Stimulated activated naive CD8-positive, alpha-beta T cell treated with anti-CD3 and anti-CD28 coated beads, Interleukin-15, amount 100 ng/mL, for 72 hours (primary cell): Measurements from ENCODE around the gene PRSS27.
"Not testable (repeated sequence)": the region's sequence is repeated elsewhere in the genome, so short reads cannot be mapped to it uniquely, and the experiment has no call there.

Experiments
- ATAC-seq: fragments of 150-1000 bp; cut with Tn5 transposase; 2 replicates; pipeline ENCODE4 v1.10.0; 2021; ENCODE audit warnings: mild to moderate bottlenecking, moderate library complexity
- DNase-seq, 2 donors: peaks; one replicate each; pipeline ENCODE4 v3.0.0; 2021 to 2022
- H3K27ac Mint-ChIP-seq, 2 donors: one replicate each; pipeline ENCODE4 v1.8.0; 2022; ENCODE audit warnings: mild to moderate bottlenecking in 2 of 2, mixed read lengths in 2 of 2, moderate library complexity in 2 of 2
- H3K27me3 Mint-ChIP-seq: one replicate; pipeline ENCODE4 v1.8.0; 2022; ENCODE audit warnings: mixed read lengths
- H3K4me1 Mint-ChIP-seq: one replicate; pipeline ENCODE4 v1.8.0; 2022; ENCODE audit warnings: mild to moderate bottlenecking, mixed read lengths
- H3K4me3 Mint-ChIP-seq, 2 donors: one replicate each; pipeline ENCODE4 v1.8.0; 2022; ENCODE audit warnings: mild to moderate bottlenecking in 2 of 2, mixed read lengths in 2 of 2, moderate library complexity in 1 of 2
- H3K9me3 Mint-ChIP-seq, 2 donors: one replicate each; pipeline ENCODE4 v1.8.0; 2022; ENCODE audit warnings: mixed read lengths in 2 of 2

PRSS27 gene

DNA sequence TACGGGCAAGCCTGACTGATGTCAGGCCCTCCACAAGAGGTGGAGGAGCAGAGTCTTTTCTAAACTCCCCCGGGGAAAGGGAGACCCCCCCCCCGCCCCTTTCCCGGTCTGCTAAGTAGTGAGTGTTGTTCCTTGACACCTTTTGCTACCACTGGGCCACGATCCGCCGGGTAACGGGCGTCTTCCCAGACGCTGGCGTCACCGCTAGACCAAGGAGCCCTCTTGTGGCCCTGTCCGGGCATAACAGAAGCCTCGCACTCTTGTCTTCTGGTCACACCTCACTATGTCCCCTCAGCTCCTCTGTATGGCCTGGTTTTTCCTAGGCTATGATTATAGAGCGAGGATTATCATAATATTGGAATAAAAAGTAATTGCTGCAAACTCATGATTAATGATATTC, 50.0 kb downstream of the PRSS27 start:
- peak overlapping the region; percentile 58 to 60 for H3K4me3 Mint-ChIP-seq
- H3K4me1 Mint-ChIP-seq, result peaks cover 41% of the 10 kb centered on the region
- H3K27ac Mint-ChIP-seq, H3K9me3 Mint-ChIP-seq, H3K27me3 Mint-ChIP-seq, ATAC-seq: not testable (repeated sequence)
- DNase-seq, result peak; percentile 41 to 66

DNA sequence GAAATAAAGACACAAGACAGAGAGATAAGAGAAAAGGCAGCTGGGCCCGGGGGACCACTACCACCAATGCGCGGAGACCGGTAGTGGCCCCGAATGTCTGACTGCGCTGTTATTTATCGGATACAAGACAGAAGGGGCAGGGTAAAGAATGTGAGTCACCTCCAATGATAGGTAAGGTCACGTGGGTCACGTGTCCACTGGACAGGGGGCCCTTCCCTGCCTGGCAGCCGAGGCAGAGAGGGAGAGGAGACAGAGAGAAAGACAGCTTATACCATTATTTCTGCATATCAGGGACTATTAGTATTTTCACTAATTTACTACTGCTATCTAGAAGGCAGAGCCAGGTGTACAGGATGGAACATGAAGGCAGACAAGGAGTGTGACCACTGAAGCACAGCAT, 50.4 kb downstream of the PRSS27 start:
- DNase-seq, ATAC-seq, H3K27me3 Mint-ChIP-seq, H3K9me3 Mint-ChIP-seq: not testable (repeated sequence)
- Mint-ChIP-seq H3K4me1 (peaks cover 41% of the 10 kb centered on the region), H3K27ac (peak overlapping the region in 1 of 2 donors; percentile 40), H3K4me3 (peak overlapping the region; percentile 29 to 58)

DNA sequence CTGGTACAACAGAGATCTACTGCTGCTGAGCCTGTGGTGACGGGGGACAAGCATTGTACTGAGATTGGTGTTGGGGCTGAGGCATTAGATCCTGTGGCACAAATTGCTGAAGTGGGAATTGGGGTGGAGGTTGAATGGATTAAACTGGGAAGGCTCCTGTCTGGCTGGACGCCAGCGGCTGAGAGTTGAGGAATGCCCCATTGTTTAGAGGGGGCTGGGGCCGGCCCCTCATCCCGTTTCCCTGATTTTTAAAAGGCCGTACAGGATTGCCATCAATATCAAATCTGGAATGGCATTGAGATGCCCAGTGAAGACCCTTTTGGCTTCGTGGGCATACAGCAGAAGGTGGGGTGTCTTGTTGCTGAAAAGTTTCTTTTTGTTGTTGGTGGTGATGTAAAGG, 53.4 kb downstream of the PRSS27 start:
- DNase-seq, H3K27me3 Mint-ChIP-seq, H3K27ac Mint-ChIP-seq, H3K9me3 Mint-ChIP-seq, ATAC-seq, H3K4me3 Mint-ChIP-seq: not testable (repeated sequence)
- H3K4me1 Mint-ChIP-seq, result peaks cover 33% of the 10 kb centered on the region

DNA sequence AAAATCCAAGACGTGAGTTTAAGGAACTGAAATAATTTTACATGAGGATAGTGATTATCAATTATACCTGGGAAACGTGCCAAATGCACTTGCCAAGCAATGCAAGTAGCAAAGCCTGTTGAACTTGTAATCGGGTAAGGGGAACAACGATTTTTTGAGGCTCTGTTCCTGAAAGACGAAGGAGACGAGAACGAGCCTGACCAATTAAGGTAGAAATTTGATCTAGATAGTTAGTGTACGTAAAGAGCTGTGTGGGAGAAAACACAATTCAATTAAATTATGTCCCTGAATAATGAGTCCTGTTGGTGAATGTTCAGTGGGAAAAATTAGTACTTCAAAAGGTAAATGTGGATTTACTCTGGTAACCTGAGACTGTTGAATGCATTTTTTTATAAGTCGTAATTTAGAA, 55.4 kb downstream of the PRSS27 start:
- ATAC-seq, result no peak
- peak overlapping the region in 1 of 2 donors; percentile 76 for H3K4me3 Mint-ChIP-seq
- no peaks in the 10 kb centered on the region for H3K27me3 Mint-ChIP-seq
- H3K27ac Mint-ChIP-seq, result peak overlapping the region in 1 of 2 donors; percentile 38
- peaks cover 28% of the 10 kb centered on the region for H3K4me1 Mint-ChIP-seq
- no peaks in the 10 kb centered on the region for H3K9me3 Mint-ChIP-seq
- DNase-seq, result no peak

DNA sequence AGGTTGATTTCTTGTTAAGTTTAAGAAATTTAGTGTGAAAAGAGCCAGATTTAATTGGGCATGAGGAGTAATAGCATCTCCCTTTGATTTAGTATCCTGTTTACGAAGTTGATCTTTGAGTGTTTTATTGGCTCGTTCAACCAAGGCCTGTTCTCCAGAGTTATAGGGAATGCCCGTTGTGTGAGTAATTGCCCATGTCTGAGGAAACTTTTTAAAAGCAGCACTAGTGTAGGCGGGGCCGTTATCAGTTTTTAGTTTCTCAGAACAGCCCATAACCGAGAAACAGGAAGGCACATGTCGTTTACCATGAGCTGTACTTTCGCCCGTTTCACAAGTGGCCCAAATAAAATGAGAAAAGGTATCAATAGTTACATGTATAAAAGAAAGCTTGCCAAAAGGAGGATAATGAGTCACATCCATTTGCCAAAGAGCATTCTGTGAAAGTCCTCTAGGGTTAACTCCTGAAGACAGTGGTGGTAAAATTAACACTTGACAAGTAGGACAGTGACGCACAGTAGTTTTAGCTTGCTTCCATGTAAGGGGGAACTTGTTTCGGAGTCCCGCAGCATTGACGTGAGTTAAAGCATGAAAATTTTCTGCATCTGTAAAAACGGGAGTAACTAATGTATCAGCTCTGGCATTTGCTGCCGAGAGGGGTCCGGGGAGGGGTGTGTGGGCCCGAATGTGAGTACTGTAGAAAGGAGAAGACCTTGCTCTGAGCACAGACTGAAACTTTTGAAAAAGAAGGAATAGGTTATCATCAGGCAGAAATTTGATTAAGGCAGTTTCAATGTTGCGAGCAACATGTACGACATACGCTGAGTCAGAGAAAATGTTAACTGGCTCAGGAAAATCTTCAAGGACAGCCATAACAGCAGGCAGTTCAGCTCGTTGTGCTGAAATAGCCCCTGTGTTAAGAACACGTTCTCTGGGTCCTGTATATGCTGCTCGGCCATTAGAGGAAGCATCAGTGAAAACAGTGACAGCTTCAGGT, 56.2 kb downstream of the PRSS27 start:
- H3K27me3 Mint-ChIP-seq, result no peaks in the 10 kb centered on the region
- H3K27ac Mint-ChIP-seq, result peak overlapping the region in 1 of 2 donors; percentile 95
- ATAC-seq, result peak; percentile 96
- peak overlapping the region in 1 of 2 donors; percentile 76 for H3K4me3 Mint-ChIP-seq
- H3K4me1 Mint-ChIP-seq, result peaks cover 24% of the 10 kb centered on the region
- H3K9me3 Mint-ChIP-seq, result no peaks in the 10 kb centered on the region
- DNase-seq, result peak in 1 of 2 donors; percentile 71
